HG02938 (cell line): ENCODE measurements around the gene CCDC149.

Experiments used
- ATAC-seq: cut with Tn5 transposase; IDR thresholded peaks from one replicate; pipeline ENCODE4 v1.9.1; 2021; ENCODE audit warnings: mild to moderate bottlenecking, moderate library complexity; ENCODE audit not compliant: unreplicated experiment

CCDC149 gene

GRCh38 chr4:24912252-24913118 lies at the start of gene CCDC149:
Gene CCDC149, minus strand, starts transcription at chr4:24913042. Its CDS starts 178 bp downstream, at chr4:24912864.
- no peak for ATAC-seq

DNA sequence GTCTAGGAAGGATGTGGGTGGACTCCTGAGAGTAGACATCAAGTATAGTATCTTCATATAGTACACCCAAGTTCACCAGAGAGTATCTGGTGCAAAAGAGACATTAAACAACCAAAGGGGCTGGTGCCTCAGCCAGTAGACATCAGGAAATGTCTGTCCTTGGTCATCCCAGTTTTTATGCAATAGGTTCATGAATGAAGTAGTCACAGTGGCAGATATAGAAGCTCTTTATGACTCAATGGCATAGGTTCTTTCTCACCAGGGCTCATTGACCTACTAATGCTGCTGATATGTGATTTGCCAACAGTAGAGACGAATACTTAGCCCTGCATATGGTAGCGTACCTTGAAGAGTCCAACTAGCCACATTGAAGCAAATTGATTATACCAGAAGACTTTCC lies 45.0 kb upstream of the CCDC149 start:
- no peak for ATAC-seq

DNA sequence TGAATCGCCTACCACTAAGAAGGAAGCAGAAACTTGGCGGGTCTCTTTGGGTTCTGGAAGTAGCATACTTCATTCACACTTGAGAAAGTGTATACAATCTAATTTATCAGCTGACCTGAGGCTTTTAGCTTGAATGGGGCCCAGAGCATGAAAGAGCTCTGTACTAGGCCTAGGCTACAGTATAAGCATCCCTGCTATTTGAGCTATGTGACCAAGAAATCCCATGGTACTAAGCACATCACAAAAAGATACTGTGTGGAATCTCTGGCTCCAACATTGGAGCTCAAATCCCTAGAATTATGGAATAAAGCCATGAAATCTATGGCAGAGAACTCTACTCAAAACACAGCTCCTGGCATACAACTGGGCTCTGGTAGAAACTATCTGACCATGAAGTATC lies 43.9 kb upstream of the CCDC149 start:
- no peak for ATAC-seq

DNA sequence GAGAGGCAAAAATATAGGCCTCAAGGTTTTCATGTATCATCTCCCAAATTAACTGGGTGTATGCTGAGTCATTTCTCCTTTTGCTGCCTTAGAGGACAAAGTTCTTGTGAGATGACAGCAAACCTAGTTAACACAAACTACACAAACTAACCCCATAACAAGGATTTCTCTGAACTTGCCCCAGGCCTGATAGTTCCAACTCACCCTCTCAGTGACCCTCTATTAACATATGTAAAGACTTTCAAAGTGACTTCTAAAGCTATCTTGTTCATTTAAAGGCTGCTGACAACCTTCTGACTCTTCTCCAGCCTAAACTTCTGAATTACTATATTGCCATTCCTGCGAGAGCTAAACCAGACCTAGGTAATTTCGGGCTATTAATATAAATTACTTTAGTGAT lies 43.2 kb upstream of the CCDC149 start:
- ATAC-seq, result no peak

- ATAC-seq, result no peak
Measured at GRCh38 chr4:24952667-24953066, 39.8 kb upstream of the CCDC149 start.

GRCh38 chr4:24949970-24950369 lies 37.1 kb upstream of the CCDC149 start:
- ATAC-seq, result no peak

DNA sequence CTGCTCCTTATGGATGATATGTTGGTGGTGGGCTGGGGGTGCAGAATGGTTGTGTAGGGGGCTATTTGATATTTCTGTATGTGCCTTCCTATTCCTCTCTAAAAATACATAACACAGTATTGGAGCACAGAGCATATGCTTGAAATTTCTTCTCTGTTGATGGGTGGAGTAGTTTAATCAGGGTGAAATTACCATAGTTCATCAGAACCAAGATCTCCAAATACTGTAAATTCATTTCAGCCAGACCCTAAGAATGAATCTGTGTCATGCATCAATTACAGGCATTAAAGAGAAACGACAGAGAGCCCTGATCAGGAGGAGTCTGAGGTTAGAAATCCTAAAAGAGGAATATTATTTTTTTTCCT lies 25.1 kb upstream of the CCDC149 start:
- no peak for ATAC-seq

GRCh38 chr4:24937176-24937916 lies 24.5 kb upstream of the CCDC149 start:
- no peak for ATAC-seq

- no peak for ATAC-seq
Measured at GRCh38 chr4:24935856-24936255, 23.0 kb upstream of the CCDC149 start.

DNA sequence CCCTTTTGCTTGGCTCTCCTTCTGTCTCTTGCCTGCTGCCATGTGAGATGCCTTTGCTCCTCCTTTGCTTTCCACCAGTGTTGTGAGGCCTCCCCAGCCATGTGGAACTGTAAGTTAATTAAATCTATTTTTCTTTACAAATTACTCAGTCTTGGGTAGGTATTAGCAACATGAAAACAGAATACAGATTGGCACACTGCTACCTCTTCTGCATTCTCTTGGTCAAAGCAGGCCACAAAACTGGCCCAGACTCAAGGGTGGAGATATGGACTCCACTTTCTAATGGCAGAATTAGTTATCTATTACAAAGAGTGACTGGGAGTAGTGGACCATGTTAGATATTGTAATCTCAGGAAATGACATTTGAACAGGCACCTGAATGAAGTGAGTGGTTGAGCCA lies 21.5 kb upstream of the CCDC149 start:
- no peak for ATAC-seq

DNA sequence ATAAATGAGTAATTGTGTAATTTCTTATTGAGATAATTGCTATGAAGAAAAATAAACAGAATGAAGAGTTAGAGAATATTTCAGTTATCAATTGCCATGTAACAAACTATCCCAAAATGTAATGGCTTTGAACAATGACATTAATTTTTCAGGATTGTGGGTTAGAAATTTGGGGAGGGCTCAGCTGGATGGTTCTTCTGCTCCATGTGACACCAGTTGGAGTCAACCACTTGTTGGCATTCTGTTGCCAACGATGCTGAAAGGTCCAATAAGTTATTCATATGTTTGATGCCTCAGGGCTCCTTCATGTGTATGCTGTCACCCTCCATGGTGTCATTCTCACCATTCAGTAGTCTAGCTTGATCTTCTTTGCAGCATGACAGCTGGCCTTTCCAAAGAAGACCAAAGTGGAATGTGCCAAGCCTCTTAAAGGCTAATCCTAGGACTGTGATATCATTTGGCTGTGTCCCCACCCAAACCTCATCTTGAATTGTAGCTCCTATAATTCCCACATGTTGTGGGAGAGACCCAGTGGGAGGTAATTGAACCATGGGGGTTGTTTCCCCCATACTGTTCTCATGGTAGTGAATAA lies 20.9 kb upstream of the CCDC149 start:
- ATAC-seq, result no peak

GRCh38 chr4:24932515-24933225 lies 19.8 kb upstream of the CCDC149 start:
- ATAC-seq, result no peak

GRCh38 chr4:24930151-24930550 lies 17.3 kb upstream of the CCDC149 start:
- no peak for ATAC-seq

- no peak for ATAC-seq
Measured at GRCh38 chr4:24928708-24929107, 15.9 kb upstream of the CCDC149 start.

DNA sequence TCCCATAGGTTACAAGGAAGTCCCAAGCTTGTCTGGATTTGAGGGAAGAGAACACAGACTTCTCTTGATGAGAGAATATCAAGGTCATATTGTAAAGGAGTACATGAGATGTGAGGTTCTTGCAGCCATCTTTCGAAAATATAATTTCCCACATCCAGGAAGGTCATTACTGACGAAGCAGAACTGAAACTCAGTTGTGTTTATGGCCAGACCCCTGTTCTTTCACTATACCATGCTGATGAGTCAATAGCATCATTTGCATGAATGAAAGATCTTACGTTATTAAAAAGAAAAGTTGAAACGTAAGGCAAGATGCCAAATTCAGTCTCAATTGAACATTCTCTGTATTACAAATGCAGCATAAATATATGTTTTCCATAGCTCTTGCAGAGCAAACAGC lies 14.2 kb upstream of the CCDC149 start:
- ATAC-seq, result no peak

- ATAC-seq, result no peak
Measured at GRCh38 chr4:24924309-24924781, 11.5 kb upstream of the CCDC149 start.

GRCh38 chr4:24923550-24923949 lies 10.7 kb upstream of the CCDC149 start:
- ATAC-seq, result no peak

- no peak for ATAC-seq
Measured at GRCh38 chr4:24923002-24923401, 10.2 kb upstream of the CCDC149 start.

DNA sequence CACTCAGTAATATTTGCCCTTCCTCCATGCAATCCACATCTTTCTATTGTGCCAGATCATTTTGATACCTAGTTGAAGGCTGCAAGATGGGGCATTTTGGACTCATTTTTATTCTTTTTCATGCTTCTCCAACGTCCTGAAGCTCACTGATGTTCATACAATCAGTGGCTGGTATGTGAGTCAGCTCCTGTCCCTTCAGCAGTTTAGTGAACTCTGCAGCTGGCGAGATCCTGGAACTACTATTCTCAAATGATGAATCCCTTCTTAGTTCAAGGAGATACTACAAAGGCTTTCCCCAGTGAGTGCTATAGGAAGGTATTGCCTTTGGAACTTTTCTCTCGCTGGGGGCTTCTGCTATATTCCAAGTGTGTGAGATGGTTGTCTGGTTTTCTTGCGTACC lies 9.6 kb upstream of the CCDC149 start:
- no peak for ATAC-seq

DNA sequence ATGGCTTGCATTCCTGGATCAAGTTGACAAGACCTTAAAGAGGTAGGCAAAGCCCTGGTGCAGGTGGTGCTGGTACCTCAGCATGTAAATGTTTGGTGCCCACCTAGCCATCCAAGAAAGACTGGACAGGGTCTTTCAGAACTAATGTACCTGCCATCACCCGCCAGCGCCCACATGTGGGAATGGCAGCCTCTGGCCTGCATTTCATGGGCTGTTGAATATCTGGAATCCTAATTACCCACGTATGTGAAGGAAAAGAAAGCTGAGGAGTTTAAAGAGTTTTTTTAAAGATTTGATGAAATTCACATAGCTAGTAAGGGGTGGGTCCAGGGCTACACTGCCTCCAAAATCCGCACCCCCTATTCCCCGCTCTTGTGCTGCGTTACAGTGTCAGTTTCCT lies 8.6 kb upstream of the CCDC149 start:
- no peak for ATAC-seq

DNA sequence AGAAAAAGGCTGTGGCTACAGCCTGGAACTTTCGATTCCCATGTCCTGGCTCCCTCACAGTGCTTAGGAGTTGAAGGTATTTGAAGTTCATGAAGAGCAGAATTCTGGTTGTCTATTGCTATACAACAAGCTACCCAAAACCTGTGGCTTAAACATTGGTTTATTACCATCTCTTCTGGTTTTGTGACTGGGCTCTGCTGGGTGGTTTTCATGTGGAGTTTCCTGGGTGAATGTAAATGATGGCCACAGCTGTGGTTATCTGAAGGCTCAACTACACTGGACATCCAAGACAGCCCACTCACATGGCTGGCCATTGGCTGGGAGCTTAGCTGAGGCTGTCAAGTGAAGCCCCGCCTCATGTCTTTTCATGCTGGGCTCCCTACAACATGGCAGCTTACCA lies 7.2 kb upstream of the CCDC149 start:
- no peak for ATAC-seq
